ENCODE data around the gene NIPSNAP2.
A peak's percentile ranks its signal among the peaks of the same experiment; 100 is the strongest.
"Not testable (repeated sequence)": the region's sequence is repeated elsewhere in the genome, so short reads cannot be mapped to it uniquely, and the experiment has no call there.

The NIPSNAP2 gene

GRCh38 chr7:55975988-55976633 lies 11.7 kb downstream of the NIPSNAP2 start:
- DNase-seq (ENCODE audit: low read depth): no peak

DNA sequence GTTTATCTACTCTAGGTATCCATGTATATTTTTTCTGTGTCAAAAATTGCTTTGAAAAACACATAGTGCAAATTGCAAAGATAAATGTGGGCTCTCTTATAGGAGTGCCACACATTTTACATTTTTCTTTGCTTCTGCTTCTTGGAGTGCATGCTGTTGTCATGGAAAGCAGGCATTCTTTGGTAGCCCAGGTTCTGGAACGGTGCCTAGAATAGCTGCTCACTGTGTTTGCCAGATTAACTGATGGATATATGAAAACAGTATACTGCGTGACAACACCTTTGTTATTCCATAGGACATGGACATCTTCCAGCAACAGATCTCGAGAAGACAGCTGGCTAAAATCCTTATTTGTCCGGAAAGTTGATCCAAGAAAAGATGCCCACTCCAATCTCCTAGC lies 13.4 kb downstream of the NIPSNAP2 start:
- no peak for DNase-seq (ENCODE audit: low read depth)

- DNase-seq (ENCODE audit: low read depth): no peak
These were observed 15.9 kb downstream of the NIPSNAP2 start for GRCh38 chr7:55980266-55980665.

DNA sequence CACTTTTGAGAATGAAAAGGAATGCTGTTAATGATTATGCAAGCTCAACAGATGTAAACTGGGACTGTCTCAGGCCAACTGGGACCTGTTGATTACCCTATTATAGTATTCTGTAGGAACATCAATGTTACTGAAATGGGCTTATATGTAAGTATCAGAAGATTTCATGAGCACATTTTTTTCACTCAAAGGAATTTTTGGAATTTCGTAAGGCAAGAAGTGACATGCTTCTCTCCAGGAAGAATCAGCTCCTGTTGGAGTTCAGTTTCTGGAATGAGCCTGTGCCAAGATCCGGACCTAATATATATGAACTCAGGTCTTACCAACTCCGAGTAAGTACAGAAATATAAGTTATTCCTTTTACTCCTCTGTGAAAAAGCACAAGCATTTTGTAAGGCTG lies 19.2 kb downstream of the NIPSNAP2 start:
- DNase-seq (ENCODE audit: low read depth): no peak

DNA sequence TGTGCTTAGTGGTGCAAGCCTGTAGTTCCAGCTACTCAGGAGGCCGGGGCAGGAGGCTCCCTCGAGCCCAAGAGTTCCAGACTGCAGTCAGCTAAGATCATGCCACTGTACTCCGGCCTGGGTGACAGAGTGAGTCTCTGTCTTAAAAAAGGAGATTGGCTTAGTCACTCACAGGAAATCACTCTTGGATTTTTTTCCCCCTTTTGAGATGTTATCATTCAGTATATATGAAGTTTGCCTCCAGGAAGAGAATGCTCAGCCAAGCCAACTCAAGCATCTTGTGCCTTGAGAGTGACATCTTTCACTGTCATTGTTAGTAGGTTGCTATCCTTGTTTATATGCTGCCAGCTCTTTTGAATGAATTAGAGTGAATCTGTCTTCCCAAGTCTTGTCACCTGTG lies 28.0 kb downstream of the NIPSNAP2 start:
- DNase-seq (ENCODE audit: low read depth): no peak

DNA sequence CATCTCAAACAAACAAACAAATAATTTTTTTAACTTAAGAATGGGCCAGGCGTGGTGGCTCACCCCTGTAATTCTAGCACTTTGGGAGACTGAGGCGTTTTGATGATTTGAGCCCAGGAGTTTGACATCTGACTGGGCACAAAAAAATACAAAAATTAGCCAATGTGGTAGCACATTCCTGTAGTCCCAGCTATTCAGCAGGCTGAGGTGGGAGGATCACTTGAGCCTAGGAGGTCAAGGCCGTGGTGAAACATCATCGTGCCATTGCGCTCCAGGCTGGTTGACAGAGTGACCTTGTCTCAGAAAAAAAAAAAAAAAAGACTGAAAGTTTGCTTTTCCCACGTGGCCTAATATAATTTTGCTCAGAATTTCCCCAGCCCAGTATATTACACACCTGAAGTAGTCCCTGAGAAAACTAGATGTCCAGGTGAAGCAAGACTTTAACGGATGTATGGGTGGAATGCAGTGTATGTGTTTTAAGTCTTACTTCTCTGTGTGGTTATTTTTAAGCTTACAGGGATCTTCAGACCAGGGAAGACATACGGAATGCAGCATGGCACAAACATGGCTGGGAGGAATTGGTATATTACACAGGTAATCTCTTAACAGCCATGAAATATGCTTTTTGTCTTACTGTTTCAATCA lies 32.6 kb downstream of the NIPSNAP2 start:
- no peak for DNase-seq (ENCODE audit: low read depth)

DNA sequence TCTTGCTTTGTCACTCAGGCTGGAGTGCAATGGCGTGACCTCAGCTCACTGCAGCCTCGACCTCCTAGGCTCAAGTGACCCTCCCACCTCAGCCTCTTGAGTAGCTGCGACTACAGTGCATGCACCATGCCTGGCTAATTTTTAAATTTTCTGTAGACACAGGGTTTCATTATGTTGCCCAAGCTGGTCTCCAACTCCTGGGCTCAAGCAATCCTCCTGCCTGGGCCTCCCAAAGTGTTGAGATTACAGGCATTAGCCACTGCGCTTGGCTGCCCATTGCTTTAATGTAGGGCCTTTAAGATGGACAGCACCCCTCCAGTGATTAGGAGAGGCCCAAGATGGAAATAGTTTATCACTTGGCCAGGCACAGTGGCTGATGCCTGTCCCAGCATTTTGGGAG lies 39.4 kb downstream of the NIPSNAP2 start:
- DNase-seq (ENCODE audit: low read depth): no peak

GRCh38 chr7:56007167-56007652 lies 42.8 kb downstream of the NIPSNAP2 start:
- DNase-seq (ENCODE audit: low read depth): no peak

- no peak for DNase-seq (ENCODE audit: low read depth)
These were observed 43.5 kb downstream of the NIPSNAP2 start for GRCh38 chr7:56007891-56008290.

DNA sequence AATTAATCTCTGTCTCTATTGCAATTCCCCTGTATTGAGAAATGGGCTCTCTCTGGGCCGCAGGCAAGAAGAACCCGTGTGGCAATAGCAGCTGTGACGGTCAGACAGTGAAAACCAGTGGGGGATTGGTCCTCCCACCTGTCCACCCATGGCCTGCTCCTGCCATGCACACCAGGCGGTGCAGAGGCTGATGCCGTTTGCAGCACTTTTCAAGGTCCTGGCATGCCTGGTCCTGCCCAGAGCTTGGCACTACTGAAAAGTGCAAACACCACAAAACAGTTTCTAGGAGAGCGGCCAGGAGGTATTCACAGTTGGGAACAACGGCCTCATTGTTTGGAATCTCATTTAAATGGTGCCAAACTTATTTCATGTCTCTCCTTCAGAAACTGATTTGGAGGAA lies 45.3 kb downstream of the NIPSNAP2 start:
- no peak for DNase-seq (ENCODE audit: low read depth)

DNA sequence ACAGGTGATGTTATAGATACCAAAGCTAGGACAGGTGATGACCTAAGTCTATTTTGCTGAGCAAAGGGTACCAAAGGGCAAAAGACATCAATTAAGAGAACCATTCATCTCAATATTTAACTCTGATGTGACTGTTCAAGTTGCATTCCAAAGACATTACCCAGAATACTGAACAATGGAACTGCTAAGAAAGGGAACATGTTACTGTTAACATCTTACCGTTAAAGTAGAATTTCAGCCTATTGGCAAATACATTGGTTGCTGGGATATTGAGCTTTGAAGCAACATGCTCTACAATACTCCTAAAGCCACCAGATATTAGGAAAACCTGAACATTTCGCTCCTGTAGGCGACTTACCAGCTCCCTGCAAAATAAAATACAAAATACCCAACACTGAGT lies 52.6 kb downstream of the NIPSNAP2 start:
- not testable (repeated sequence) for DNase-seq (ENCODE audit: low read depth)

GRCh38 chr7:56019501-56019900 lies 55.1 kb downstream of the NIPSNAP2 start:
- no peak for DNase-seq (ENCODE audit: low read depth)

GRCh38 chr7:56023500-56023899 lies 59.1 kb downstream of the NIPSNAP2 start:
- no peak for DNase-seq (ENCODE audit: low read depth)

- DNase-seq (ENCODE audit: low read depth): no peak
These were observed 62.2 kb downstream of the NIPSNAP2 start for GRCh38 chr7:56026538-56026937.

GRCh38 chr7:56028942-56029630 lies 64.7 kb downstream of the NIPSNAP2 start:
- no peak for DNase-seq (ENCODE audit: low read depth)

- DNase-seq (ENCODE audit: low read depth): no peak
These were observed 66.0 kb downstream of the NIPSNAP2 start for GRCh38 chr7:56030340-56030739.

GRCh38 chr7:56031556-56031955 lies 67.2 kb downstream of the NIPSNAP2 start:
- DNase-seq (ENCODE audit: low read depth): not testable (repeated sequence)

DNA sequence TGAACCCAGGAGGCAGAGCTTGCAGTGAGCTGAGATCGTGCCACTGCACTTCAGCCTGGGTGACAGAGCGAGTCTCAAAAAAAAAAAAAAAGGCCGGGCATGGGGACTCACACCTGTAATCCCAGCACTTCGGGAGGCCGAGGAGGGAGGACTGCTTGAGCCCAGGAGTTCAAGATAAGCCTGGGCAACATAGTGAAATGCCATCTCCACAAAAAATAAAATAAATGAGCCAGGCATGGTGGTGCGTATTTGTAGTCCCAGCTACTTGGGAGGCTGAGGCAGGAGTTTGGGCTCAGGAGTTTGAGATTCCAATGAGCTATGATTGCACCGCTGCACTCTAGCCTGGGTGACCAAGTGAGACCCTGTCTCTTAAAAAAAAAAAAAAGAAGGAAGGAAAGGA lies 68.2 kb downstream of the NIPSNAP2 start:
- DNase-seq (ENCODE audit: low read depth): not testable (repeated sequence)

DNA sequence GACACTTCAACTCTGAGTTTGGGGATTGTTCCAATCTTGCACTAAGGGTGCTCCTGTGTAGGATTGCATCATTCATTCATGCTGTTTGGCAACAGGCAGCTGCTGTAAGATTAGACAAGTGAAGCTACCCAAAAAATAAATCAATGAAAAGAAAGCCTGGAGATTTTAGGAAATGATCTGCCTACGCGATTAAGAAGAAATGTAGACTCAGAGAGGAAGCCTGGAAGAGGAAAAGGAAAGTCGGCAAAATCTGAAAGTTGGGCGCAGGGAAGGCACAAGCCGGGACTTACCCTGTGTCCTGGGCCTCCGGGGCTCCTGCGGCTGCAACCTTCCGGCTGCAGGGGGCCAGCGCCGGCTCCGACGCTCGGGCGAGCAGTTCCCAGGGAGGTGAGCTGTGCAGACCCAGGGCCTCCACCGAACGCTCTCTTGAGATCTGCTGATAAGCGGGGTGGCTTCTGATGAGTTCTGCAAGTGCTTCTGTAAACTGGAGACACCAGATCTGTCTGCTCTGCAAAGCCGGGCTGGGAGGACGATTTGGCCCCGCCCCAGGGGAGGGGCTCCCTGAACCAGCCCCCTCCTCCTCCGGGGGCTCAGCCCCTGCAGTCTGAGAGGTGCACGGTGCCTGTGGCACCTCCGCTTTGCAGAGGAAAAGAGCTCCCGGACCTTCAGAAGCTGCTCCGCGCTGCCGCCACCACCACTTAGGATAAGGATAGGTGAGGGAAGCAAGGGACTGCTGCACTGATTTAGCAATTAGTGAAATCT lies 69.5 kb downstream of the NIPSNAP2 start:
- peak; percentile 55 for DNase-seq (ENCODE audit: low read depth)

- no peak for DNase-seq (ENCODE audit: low read depth)
These were observed 76.3 kb downstream of the NIPSNAP2 start for GRCh38 chr7:56040730-56041129.

GRCh38 chr7:56045758-56046157 lies 81.4 kb downstream of the NIPSNAP2 start:
- DNase-seq (ENCODE audit: low read depth): not testable (repeated sequence)

DNA sequence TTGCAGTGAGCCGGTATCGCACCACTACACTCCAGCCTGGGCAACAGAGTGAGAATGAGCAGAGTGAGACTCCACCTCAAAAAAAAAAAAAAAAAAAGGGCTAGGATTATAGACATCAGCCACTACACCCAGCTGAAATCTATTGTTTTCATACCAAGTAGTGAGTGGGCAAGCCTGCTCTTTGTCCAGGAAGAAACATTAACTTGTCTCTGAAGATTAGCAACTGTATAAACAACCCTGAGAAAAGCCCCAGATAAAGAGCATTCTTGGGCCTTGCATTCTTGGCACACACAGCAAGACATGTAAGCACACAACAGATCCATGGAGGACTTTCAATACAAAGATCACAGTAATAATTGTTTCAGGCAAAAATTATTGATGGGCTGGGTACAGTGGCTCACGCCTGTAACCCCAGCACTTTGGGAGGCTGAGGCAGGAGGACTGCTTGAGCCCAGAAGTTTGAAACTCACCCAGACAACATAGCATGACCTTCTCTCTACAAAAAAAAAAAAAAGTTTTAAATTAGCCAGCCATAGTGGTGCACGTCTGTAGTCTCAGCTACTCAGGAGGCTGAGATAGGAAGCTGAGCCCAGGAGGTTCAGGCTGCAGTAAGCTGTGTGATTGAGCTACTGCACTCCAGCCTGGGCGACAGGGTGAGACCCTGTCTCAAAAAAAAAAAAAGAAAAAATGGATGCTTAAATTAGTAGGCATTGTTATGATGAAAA lies 82.5 kb downstream of the NIPSNAP2 start:
- DNase-seq (ENCODE audit: low read depth): no peak
